HepG2 (cell line): ENCODE results near the gene NAPSA. TPM values are rescaled to one million over a fixed set of nuclear protein-coding genes. Genes with fewer than 3 reads are reported as not detected.

Source experiments
- CREM ChIP-seq, 2 experiments: sonication (generic) in 1 of 2; formaldehyde crosslinking in 1 of 2; IDR thresholded peaks; 2 replicates each; pipeline versions ENCODE4 v1.4.0 to v1.6.1; 2016 to 2020; ENCODE audit warnings: antibody characterized with exemption in 1 of 2, mild to moderate bottlenecking in 1 of 2, missing genetic modification reagents in 1 of 2
- ERF ChIP-seq: IDR thresholded peaks from 2 replicates; pipeline ENCODE4 v1.6.1; 2018; ENCODE audit warnings: missing biosample characterization, missing genetic modification reagents
- FOXC1 ChIP-seq: sonication (generic); formaldehyde crosslinking; IDR thresholded peaks from 2 replicates; pipeline ENCODE4 v1.8.0; 2022; ENCODE audit warnings: mild to moderate bottlenecking, missing genetic modification reagents, borderline replicate concordance
- GABPB1 ChIP-seq: IDR thresholded peaks from 2 replicates; pipeline ENCODE4 v1.6.1; 2016; ENCODE audit warnings: mild to moderate bottlenecking, missing genetic modification reagents, moderate library complexity, missing compliant biosample characterization
- GATAD2A ChIP-seq: IDR thresholded peaks from 2 replicates; pipeline ENCODE4 v1.6.1; 2016
- IRF2 ChIP-seq: IDR thresholded peaks from 2 replicates; pipeline ENCODE4 v1.6.1; 2018; ENCODE audit warnings: missing genetic modification reagents, missing compliant biosample characterization
- LCORL ChIP-seq, 2 experiments: fragments of 450-650 bp in 1 of 2; sonication (generic) in 1 of 2; formaldehyde crosslinking in 1 of 2; IDR thresholded peaks; 2 replicates each; pipeline versions ENCODE4 v1.5.0 to v1.6.1; 2017 to 2020; ENCODE audit warnings: antibody characterized with exemption in 1 of 2, missing genetic modification reagents in 1 of 2
- MIER3 ChIP-seq: IDR thresholded peaks from 2 replicates; pipeline ENCODE4 v1.6.1; 2016; ENCODE audit warnings: missing compliant biosample characterization, borderline replicate concordance
- MIXL1 ChIP-seq: IDR thresholded peaks from 2 replicates; pipeline ENCODE4 v1.6.1; 2016
- RBFOX2 ChIP-seq: fragments of 200-400 bp; formaldehyde crosslinking; IDR thresholded peaks from 2 replicates; pipeline ENCODE4 v1.6.1; 2017; ENCODE audit warnings: low read depth, mild to moderate bottlenecking, low read length
- SP1 ChIP-seq, 2 experiments: fragments of 450-650 bp in 1 of 2; sonication (generic) in 1 of 2; formaldehyde crosslinking in 1 of 2; IDR thresholded peaks; 2 replicates each; pipeline versions ENCODE4 v1.4.0 to v1.6.1; 2016 to 2020; ENCODE audit warnings: missing genetic modification reagents in 1 of 2
- SP4 ChIP-seq: sonication (generic); formaldehyde crosslinking; IDR thresholded peaks from 2 replicates; pipeline ENCODE4 v1.8.1; 2023; ENCODE audit warnings: mild to moderate bottlenecking, missing genetic modification reagents
- YY1 ChIP-seq: IDR thresholded peaks from 2 replicates; pipeline ENCODE4 v1.6.1; 2011; ENCODE audit warnings: low read length, low read depth, moderate library complexity, mild to moderate bottlenecking; ENCODE audit not compliant: insufficient read depth, insufficient replicate concordance
- ZBTB7B ChIP-seq: sonication (generic); formaldehyde crosslinking; IDR thresholded peaks from 2 replicates; pipeline ENCODE4 v1.4.0; 2020; ENCODE audit warnings: missing genetic modification reagents
- ZNF614 ChIP-seq: IDR thresholded peaks from 2 replicates; pipeline ENCODE4 v1.6.1; 2018; ENCODE audit warnings: missing biosample characterization, missing genetic modification reagents, inconsistent platforms, borderline replicate concordance
- polyA plus RNA-seq, 8 experiments: library from polyadenylated mRNA; depleted of rRNA in 3 of 8; stranded (reverse) in 7 of 8; unstranded in 1 of 8; fragments of >200 nt; fragmentation: Illumina TruSeq in 4 of 8; extraction: Trizol in 4 of 8; gene quantifications; 2 replicates each; pipeline versions ENCODE4 v1.2.1 to v1.2.3, GENCODE V29; 2011 to 2016; ENCODE audit warnings: low read depth in 4 of 8, missing spikeins in 1 of 8, mixed read lengths in 1 of 8; ENCODE audit not compliant: insufficient read depth in 1 of 8
- total RNA-seq, 5 experiments: library from RNA; depleted of rRNA; stranded (reverse); fragments of >200 nt; fragmentation: Illumina TruSeq; extraction: Trizol; gene quantifications; 2 replicates each; pipeline ENCODE4 v1.2.3, GENCODE V29; 2016; ENCODE audit warnings: low read depth in 1 of 5
- TF ChIP-seq, protein P1 (sequence below): sonication (generic); formaldehyde crosslinking; IDR thresholded peaks from 2 replicates; pipeline ENCODE4 v1.4.0; 2020; ENCODE audit warnings: missing genetic modification reagents, mild to moderate bottlenecking, borderline replicate concordance
- TF ChIP-seq, protein P2 (sequence below): sonication (generic); formaldehyde crosslinking; IDR thresholded peaks from 2 replicates; pipeline ENCODE4 v1.5.1; 2020; ENCODE audit warnings: missing genetic modification reagents, mild to moderate bottlenecking, borderline replicate concordance
- TF ChIP-seq, protein P3 (sequence below): IDR thresholded peaks from 2 replicates; pipeline ENCODE4 v1.6.1; 2016; ENCODE audit warnings: missing compliant biosample characterization, missing genetic modification reagents, borderline replicate concordance
- TF ChIP-seq, protein P4 (sequence below): sonication (generic); formaldehyde crosslinking; IDR thresholded peaks from 2 replicates; pipeline ENCODE4 v1.8.1; 2022; ENCODE audit warnings: low read depth, mild to moderate bottlenecking, missing genetic modification reagents

NAPSA gene
- total and polyA plus RNA-seq, 2 of the 13 experiments (the other 11 are each of a cell fraction or from before 2014, with no cell fraction given), result not detected

DNA sequence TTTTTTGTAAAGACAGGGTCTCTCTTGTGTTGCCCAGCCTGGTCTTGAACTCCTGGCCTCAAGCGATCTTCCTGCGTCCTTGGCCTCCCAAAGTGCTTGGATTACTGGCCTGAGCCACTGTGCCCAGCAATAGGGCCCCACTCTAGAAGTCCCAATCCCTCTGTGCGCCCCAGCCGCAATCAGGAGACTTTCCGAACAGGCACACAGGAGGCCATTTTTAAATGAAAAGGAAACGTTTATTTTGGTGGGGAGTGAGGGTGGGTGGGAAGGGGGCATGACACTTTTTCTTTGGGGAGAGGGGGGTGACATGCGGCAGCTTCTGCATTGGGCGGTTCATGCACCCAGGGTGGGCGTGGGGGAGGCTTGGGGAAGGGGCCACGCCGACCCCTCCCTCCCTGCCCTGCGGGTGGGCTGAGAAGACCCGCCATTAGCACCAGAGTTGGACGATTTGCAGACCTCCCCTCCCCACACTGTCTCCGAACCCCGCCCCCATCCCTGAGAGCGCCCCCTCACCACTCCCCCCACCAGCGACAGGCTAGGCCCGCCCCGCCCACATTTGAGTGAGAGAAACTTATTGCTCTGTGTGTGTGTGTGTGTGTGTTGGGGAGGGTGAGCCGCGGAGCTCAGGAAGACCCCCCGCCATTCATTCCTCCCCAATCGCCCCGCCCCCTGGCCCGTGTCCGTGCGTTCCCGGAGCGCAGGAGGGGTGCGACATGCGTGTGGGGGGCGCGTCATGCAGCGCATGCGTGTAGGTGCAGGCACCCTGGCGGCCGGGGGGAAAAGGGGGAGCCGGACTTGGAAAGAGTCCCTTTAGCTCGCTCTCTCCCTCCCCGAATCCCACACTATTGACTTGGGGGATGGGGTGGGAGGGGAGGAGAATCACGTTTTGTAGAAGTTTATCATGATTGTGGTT is 53.5 kb downstream of the NAPSA start (continued):
- peak; percentile 25; the same call in 1 of the 2 replicates for TF ChIP-seq ERF (CRISPR knock-in tag)
- TF ChIP-seq SP4, result peak; percentile 63; the same call in 1 of the 2 replicates
- 0 out of 2 replicates have a peak, but pooled peaks have one; percentile 13 for TF ChIP-seq ZNF614 (CRISPR knock-in tag)
- TF ChIP-seq, protein P1, sequence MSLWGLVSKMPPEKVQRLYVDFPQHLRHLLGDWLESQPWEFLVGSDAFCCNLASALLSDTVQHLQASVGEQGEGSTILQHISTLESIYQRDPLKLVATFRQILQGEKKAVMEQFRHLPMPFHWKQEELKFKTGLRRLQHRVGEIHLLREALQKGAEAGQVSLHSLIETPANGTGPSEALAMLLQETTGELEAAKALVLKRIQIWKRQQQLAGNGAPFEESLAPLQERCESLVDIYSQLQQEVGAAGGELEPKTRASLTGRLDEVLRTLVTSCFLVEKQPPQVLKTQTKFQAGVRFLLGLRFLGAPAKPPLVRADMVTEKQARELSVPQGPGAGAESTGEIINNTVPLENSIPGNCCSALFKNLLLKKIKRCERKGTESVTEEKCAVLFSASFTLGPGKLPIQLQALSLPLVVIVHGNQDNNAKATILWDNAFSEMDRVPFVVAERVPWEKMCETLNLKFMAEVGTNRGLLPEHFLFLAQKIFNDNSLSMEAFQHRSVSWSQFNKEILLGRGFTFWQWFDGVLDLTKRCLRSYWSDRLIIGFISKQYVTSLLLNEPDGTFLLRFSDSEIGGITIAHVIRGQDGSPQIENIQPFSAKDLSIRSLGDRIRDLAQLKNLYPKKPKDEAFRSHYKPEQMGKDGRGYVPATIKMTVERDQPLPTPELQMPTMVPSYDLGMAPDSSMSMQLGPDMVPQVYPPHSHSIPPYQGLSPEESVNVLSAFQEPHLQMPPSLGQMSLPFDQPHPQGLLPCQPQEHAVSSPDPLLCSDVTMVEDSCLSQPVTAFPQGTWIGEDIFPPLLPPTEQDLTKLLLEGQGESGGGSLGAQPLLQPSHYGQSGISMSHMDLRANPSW (CRISPR knock-in tag), result no peak
- TF ChIP-seq, protein P2, sequence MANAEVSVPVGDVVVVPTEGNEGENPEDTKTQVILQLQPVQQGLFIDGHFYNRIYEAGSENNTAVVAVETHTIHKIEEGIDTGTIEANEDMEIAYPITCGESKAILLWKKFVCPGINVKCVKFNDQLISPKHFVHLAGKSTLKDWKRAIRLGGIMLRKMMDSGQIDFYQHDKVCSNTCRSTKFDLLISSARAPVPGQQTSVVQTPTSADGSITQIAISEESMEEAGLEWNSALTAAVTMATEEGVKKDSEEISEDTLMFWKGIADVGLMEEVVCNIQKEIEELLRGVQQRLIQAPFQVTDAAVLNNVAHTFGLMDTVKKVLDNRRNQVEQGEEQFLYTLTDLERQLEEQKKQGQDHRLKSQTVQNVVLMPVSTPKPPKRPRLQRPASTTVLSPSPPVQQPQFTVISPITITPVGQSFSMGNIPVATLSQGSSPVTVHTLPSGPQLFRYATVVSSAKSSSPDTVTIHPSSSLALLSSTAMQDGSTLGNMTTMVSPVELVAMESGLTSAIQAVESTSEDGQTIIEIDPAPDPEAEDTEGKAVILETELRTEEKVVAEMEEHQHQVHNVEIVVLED, result peak; percentile 81
- TF ChIP-seq LCORL (IDR thresholded peaks at IDR 0.05), result no peak
- peak; percentile 34; the same call in 1 of the 2 replicates for TF ChIP-seq LCORL (CRISPR knock-in tag; IDR thresholded peaks at IDR 0.05)
- peak; percentile 8 for TF ChIP-seq YY1
- peak; percentile 50; the same call in 1 of the 2 replicates for TF ChIP-seq GABPB1 (CRISPR knock-in tag)
- 0 out of 2 replicates have a peak, but pooled peaks have one; percentile 26 for TF ChIP-seq MIXL1 (CRISPR knock-in tag)
- TF ChIP-seq GATAD2A (CRISPR knock-in tag), result 0 out of 2 replicates have a peak, but pooled peaks have one; percentile 21
- TF ChIP-seq CREM (IDR thresholded peaks at IDR 0.05), result 0 out of 2 replicates have a peak, but pooled peaks have one; percentile 15
- TF ChIP-seq CREM (CRISPR knock-in tag; IDR thresholded peaks at IDR 0.05), result no peak
- TF ChIP-seq FOXC1, result 0 out of 2 replicates have a peak, but pooled peaks have one; percentile 34
- 0 out of 2 replicates have a peak, but pooled peaks have one; percentile 56 for TF ChIP-seq ZBTB7B (CRISPR knock-in tag)
- TF ChIP-seq, protein P3, sequence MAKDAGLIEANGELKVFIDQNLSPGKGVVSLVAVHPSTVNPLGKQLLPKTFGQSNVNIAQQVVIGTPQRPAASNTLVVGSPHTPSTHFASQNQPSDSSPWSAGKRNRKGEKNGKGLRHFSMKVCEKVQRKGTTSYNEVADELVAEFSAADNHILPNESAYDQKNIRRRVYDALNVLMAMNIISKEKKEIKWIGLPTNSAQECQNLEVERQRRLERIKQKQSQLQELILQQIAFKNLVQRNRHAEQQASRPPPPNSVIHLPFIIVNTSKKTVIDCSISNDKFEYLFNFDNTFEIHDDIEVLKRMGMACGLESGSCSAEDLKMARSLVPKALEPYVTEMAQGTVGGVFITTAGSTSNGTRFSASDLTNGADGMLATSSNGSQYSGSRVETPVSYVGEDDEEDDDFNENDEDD (CRISPR knock-in tag), result peak; percentile 41; the same call in 1 of the 2 replicates
- TF ChIP-seq, protein P4, sequence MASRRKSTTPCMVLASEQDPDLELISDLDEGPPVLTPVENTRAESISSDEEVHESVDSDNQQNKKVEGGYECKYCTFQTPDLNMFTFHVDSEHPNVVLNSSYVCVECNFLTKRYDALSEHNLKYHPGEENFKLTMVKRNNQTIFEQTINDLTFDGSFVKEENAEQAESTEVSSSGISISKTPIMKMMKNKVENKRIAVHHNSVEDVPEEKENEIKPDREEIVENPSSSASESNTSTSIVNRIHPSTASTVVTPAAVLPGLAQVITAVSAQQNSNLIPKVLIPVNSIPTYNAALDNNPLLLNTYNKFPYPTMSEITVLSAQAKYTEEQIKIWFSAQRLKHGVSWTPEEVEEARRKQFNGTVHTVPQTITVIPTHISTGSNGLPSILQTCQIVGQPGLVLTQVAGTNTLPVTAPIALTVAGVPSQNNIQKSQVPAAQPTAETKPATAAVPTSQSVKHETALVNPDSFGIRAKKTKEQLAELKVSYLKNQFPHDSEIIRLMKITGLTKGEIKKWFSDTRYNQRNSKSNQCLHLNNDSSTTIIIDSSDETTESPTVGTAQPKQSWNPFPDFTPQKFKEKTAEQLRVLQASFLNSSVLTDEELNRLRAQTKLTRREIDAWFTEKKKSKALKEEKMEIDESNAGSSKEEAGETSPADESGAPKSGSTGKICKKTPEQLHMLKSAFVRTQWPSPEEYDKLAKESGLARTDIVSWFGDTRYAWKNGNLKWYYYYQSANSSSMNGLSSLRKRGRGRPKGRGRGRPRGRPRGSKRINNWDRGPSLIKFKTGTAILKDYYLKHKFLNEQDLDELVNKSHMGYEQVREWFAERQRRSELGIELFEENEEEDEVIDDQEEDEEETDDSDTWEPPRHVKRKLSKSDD (CRISPR knock-in tag), result no peak
- peak; percentile 54; the same call in 1 of the 2 replicates for TF ChIP-seq MIER3 (CRISPR knock-in tag)
- no peak for TF ChIP-seq SP1 (IDR thresholded peaks at IDR 0.05)
- TF ChIP-seq SP1 (CRISPR knock-in tag; IDR thresholded peaks at IDR 0.05), result peak; percentile 68
- no peak for TF ChIP-seq IRF2 (CRISPR knock-in tag)
- TF ChIP-seq RBFOX2, result 0 out of 2 replicates have a peak, but pooled peaks have one; percentile 28
